AML-193 (cell line): Measurements from ENCODE around the gene TMEM72.

Experiments
- DNase-seq, 2 experiments: peaks; one replicate each; lab custom pipeline; 2025; lab: John Stamatoyannopoulos, UW

The TMEM72 gene

DNA sequence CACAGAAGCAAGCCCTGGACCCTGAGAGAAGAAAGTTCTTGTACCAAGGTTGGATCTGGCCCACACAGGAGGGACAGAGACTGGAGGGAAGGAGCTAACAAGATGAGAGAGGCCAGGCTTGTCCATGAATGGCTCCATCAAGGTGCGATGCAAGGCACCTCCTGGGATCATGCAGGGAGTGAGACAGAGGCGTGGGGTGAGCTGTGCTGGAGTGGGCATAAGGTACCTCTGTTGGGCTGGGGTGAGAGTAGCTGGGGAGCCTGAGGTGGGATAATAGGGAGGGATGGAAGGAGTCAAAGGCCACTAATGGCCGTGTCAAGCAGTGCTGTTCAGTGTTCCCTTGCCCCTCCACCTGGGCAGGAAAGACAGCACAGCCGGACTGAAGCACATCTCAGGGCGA, 9.9 kb downstream of the TMEM72 start:
- DNase-seq = no peak

DNA sequence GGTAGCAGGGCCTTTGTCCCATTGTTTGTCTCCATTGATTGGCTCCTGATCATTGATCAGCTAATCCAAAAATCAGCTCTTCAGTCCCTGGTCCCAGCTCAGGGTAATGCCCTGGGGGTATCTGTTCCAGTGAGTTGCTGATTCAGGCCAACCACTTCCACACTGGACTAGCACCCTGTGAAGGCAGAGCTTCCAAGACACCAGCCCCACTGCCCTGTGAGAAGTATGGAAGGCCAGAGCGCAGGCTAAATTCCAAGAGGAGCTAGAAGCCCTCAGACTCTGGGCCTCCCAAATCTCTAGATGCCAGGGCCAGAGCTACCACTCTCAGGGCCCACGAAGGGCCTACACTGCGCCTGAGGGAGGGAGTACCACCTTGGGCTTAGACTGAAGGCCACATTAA, 10.4 kb downstream of the TMEM72 start:
- DNase-seq = no peak

- no peak for DNase-seq
Observed at GRCh38 chr10:44922021-44922420, 10.9 kb downstream of the TMEM72 start.

GRCh38 chr10:44922796-44923545, 11.8 kb downstream of the TMEM72 start:
- DNase-seq = no peak

- no peak for DNase-seq
Observed at GRCh38 chr10:44923611-44924010, 12.5 kb downstream of the TMEM72 start.

DNA sequence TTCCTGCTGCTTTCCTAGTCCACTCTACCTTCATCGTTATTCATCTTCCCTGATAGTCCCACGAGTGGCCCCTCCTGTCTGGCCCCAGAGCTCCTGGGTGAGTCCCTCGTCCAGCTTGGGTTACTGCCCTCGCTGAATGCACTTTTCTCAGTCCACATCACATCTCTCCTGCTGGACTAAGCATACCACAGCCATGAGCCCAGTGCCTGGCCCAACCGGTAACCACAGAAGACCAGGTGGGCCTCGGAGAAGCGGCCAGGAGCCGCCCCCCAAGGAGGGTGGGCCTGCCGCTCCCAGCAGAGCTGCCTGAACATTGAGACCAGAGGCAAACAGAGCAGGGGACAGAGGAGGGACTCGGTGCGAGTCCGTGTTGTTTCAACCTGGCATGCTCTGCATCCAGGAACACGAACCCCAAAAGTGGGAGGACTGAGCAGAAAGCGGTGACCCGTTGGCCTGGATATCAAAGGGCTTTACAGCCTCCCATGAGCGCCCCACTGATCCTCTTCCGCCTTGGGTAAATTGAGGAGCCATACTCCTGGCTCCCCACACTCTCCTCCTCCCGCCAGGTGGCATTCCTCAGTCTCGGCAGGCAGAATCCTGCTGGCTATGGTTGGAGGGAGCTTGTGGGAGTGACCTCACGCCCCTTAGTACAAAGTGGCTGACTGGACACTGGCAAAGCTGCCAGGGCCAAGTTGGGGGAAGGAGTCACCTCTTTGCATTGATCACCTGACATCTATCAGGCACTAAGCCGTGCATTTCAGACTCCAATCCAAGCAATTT, 13.3 kb downstream of the TMEM72 start:
- no peak for DNase-seq

- DNase-seq = peak in 1 of 2 experiments; percentile 16
Observed at GRCh38 chr10:44925224-44925623, 14.1 kb downstream of the TMEM72 start.

GRCh38 chr10:44925811-44926750, 14.9 kb downstream of the TMEM72 start:
- no peak for DNase-seq

- DNase-seq = no peak
Observed at GRCh38 chr10:44926751-44927351, 15.7 kb downstream of the TMEM72 start.

- peak; percentile 51 to 56 for DNase-seq
Observed at GRCh38 chr10:44927352-44927751, 16.2 kb downstream of the TMEM72 start.

DNA sequence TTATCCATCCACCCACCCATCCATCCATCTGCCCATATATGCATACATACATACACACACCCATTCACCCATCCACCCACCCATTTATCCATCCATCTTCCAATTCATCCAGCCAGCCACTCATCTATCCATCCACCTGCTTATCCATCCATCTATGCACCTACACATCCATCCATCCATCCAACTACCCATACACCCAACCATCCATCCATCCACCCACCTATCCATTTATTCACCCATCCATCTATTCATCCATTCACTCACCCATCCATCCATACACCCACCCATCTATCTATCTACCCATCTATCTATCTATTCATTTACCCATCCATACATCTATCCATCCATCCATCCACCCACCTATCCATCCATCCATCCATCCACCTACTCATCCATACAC, 17.3 kb downstream of the TMEM72 start:
- no peak for DNase-seq

DNA sequence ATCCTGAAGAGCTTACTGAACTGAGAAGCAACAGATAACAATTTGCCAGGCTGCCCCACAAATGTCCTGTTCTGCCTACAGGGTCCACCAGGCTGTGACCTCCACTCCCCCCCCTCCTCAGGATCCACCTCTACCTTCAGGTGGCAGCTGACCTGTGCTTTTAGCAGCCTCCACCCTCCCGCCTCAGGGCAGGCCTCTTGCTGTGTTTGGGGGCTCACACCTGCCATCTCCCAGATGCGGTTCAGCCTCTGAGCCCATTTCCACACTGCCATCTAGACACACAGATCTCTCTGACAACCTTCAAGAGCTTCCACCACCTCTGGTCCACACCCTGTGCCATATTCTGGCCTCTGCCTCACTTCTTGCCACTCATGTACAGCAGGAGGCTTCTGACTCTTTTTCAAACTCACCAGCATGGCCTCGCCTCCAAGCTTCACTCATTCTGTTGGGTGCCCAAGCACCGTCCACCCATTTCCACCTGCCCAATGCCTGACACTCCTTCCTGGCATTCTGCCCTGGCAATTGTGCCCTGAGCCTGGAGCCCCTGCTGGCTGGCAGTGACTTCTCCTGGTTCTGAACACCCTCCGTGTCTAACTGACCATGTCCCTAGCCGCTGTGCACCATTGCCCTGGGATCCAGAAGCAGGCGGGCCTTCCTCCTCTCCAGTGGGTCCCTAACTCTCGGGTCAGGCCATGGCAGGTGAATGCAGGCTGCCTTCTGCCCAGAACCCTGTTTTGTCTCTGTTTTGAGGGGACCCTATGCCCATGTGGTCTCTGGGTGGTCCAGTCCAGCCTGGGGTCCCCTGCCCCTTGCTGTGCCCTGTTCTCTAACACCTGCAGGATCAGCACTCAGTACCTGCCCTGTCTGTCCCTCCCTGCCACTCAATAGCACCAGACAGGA, 18.5 kb downstream of the TMEM72 start:
- no peak for DNase-seq

GRCh38 chr10:44930904-44931620, 19.9 kb downstream of the TMEM72 start:
- DNase-seq = no peak

- no peak for DNase-seq
Observed at GRCh38 chr10:44931621-44932516, 20.7 kb downstream of the TMEM72 start.

DNA sequence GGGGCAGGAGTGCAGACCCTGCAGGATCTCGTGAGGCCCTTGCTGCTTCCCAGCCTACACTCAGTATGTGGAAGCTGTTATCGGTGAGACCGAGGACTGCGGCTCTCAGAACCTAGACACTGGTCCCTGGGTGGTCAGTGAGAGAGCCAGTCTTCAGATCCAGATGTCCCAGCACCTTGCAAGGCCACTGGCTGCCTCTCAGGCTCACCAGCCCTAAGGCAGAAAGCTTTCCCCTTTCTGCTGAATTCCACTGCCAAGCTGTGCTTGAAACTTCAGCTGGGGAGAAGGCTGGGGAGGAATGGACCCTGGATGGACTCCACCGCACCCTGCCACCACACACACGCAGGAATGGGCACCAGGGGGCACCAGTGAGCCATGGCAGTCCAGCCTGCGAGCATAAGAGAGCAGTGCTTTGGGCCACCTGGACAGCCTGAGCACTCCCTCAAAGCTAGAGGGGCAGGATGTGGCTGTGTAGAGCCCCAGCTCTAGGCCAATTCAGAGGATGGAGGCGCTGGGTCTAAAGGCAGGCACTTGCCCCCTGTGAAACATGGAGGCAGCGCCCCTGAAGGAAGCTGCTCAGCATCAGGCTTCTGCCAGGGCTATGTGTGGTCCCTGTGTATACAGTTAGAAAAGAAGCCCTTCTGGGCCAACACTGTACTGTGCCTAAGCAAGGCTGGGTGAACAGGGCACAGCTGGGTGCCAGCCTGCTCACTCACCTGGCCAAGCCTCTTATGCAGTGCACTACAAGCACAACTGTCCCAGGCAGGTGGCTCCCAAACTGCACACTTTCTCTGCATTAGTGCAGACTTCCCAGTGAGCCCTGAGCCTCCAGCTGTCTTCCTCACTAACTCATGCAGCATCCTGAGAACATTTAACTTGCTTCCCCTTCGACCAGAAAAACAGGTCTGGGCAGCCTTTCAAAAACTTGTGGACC, 21.6 kb downstream of the TMEM72 start:
- peak; percentile 59 to 60 for DNase-seq

DNA sequence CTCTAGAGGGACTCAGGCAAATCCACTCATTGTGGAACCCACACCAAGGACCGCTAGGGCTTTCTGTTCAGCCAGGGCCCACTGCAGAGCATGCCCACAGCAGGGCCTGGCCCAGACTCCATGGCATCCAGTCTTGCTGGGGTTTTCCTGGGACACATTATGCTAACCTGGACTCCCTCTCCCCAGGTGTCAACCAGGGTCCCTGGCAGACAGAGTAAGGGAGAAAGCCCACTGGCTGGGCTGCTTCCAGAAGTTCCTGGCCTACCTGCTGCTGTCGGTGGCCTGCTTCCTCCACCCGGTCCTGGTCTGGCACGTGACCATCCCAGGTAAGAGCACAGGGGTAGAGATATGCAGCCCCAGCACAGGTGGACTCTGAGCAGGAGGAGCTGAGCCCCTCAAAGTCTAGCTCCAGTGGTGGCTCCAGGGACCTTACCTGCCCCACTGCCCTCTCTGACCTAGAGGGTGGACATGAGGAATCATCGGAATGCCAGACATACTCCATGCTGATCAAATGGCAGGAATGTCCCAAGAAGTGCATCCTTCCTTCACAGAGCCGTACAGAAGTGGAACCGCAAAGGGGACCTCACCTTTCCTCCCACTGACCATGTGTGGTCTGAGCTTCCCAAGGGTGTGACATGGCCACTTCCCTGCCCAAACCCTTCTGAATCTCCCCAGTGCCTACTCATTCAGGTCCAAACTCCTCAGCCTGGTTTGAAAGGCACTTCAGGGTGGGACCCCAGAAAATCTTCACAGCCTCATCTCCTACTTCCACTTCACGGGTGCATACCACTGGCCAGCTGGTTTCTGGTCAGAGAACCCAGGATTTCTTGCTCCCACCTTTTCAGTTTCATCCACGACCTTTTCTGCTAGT, 22.5 kb downstream of the TMEM72 start:
- DNase-seq = no peak
